Stimulated activated naive CD8-positive, alpha-beta T cell treated with anti-CD3 and anti-CD28 coated beads, Interleukin-15, Interleukin-2, amounts not matched to agents 100 ng/mL and 50 ng/mL, for 24 hours (primary cell): ENCODE results near the gene XPOT.

Source experiments
- H3K27ac Mint-ChIP-seq: one replicate; pipeline ENCODE4 v1.8.0; 2021; ENCODE audit warnings: mild to moderate bottlenecking, mixed read lengths
- H3K27me3 Mint-ChIP-seq: one replicate; pipeline ENCODE4 v1.8.0; 2021; ENCODE audit warnings: mixed read lengths
- H3K36me3 Mint-ChIP-seq: one replicate; pipeline ENCODE4 v1.8.0; 2021; ENCODE audit warnings: low read depth, mixed read lengths
- H3K4me1 Mint-ChIP-seq: one replicate; pipeline ENCODE4 v1.8.0; 2021; ENCODE audit warnings: low read depth, mixed read lengths
- H3K4me3 Mint-ChIP-seq: one replicate; pipeline ENCODE4 v1.8.0; 2021; ENCODE audit warnings: mild to moderate bottlenecking, mixed read lengths
- H3K9me3 Mint-ChIP-seq: one replicate; pipeline ENCODE4 v1.8.0; 2021; ENCODE audit warnings: mixed read lengths

XPOT gene

DNA sequence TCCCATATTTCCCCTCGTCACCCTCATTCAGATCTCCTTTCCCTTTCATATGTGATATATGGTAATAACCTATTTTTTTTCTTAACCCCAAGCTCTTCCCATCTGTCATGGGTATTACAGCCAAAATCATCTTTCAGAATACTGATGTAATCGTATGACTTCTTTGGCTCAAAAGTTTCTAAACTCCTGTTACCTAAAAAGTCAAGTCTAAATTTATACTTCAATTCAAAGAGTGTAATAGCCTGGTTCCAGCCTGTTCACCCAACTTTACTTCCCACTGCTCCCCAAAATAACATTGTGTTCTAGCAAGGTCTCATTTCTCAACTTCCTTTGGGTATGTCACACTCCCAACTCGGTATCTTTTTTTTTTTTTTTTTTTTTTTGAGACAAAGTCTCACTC, 96.2 kb downstream of the XPOT start:
- Mint-ChIP-seq H3K4me1 (peaks cover 5% of the 10 kb centered on the region), H3K27ac (no peak overlapping the region), H3K9me3 (no peaks in the 10 kb centered on the region), H3K4me3 (no peak overlapping the region), H3K27me3 (no peaks in the 10 kb centered on the region), H3K36me3 (peaks cover 48% of the 10 kb centered on the region)
